ENCODE results near the gene RAB20.

GRCh38 chr13:110480161-110480560 is 81.4 kb downstream of the RAB20 start:
- no peak for TF ChIP-seq CTCF (conservative IDR thresholded peaks at IDR 0.05; ENCODE audit: low read length)
- no peak for TF ChIP-seq EZH2phosphoT487 (IDR thresholded peaks at IDR 0.05; ENCODE audit: borderline replicate concordance)
